Keratinocyte (primary cell): ENCODE data around the gene BAIAP2.

Experiments used
- EZH2 ChIP-seq: IDR thresholded peaks from one replicate; pipeline ENCODE4 v1.6.1; 2012; ENCODE audit warnings: inconsistent platforms, mild to moderate bottlenecking, low read length, moderate library complexity
- TF ChIP-seq, protein P1 (sequence below), 3 experiments: IDR thresholded peaks in 1 of 3; conservative IDR thresholded peaks in 1 of 3; optimal IDR thresholded peaks in 1 of 3; 2 replicates in 2 of 3; 3 replicates in 1 of 3; pipeline versions ENCODE3 to v1.5.1; 2011; ENCODE audit warnings: low read length in 3 of 3, mild to moderate bottlenecking in 3 of 3, moderate library complexity in 2 of 3, control low read depth in 1 of 3, inconsistent platforms in 1 of 3; ENCODE audit not compliant: insufficient read depth in 2 of 3; ENCODE audit errors: extremely low read depth in 1 of 3

- peak; percentile 42 for TF ChIP-seq EZH2
- TF ChIP-seq, protein P1, sequence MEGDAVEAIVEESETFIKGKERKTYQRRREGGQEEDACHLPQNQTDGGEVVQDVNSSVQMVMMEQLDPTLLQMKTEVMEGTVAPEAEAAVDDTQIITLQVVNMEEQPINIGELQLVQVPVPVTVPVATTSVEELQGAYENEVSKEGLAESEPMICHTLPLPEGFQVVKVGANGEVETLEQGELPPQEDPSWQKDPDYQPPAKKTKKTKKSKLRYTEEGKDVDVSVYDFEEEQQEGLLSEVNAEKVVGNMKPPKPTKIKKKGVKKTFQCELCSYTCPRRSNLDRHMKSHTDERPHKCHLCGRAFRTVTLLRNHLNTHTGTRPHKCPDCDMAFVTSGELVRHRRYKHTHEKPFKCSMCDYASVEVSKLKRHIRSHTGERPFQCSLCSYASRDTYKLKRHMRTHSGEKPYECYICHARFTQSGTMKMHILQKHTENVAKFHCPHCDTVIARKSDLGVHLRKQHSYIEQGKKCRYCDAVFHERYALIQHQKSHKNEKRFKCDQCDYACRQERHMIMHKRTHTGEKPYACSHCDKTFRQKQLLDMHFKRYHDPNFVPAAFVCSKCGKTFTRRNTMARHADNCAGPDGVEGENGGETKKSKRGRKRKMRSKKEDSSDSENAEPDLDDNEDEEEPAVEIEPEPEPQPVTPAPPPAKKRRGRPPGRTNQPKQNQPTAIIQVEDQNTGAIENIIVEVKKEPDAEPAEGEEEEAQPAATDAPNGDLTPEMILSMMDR (optimal IDR thresholded peaks at IDR 0.05 in 1 of 3, IDR thresholded peaks at IDR 0.05 in 1 of 3, conservative IDR thresholded peaks at IDR 0.05 in 1 of 3; ENCODE audit: extremely low read depth in 1 of 3, insufficient read depth in 2 of 3, low read length in 3 of 3), result no peak
These were observed 32.3 kb upstream of the BAIAP2 start for GRCh38 chr17:81002409-81003361.
